ENCODE results near the gene MYO7A.

Gene MYO7A

GRCh38 chr11:77206264-77207018, 78.4 kb downstream of the MYO7A start:
- no peak overlapping the region for H2AFZ ChIP-seq (ENCODE audit: low read length)
- H4K20me1 ChIP-seq (ENCODE audit: insufficient read depth, low read length) = no peaks in the 10 kb centered on the region
- no peak overlapping the region for H3K9ac ChIP-seq (ENCODE audit: low read length)
- H3K9me3 ChIP-seq (ENCODE audit: low read length) = no peaks in the 10 kb centered on the region
- H3K27me3 ChIP-seq (ENCODE audit: insufficient read depth, low read length) = no peaks in the 10 kb centered on the region
- no peaks in the 10 kb centered on the region for H3K36me3 ChIP-seq (ENCODE audit: insufficient read depth, low read length)
- no peak overlapping the region for H3K4me3 ChIP-seq (ENCODE audit: low read depth, low read length, poor library complexity, severe bottlenecking)
- no peak overlapping the region for H3K27ac ChIP-seq (ENCODE audit: low read depth, low read length, poor library complexity, severe bottlenecking)
- no peaks in the 10 kb centered on the region for H3K4me1 ChIP-seq (ENCODE audit: insufficient read depth, low read length, severe bottlenecking)
- H3K9me2 ChIP-seq (ENCODE audit: low read depth, low read length) = no peaks in the 10 kb centered on the region
- no peaks in the 10 kb centered on the region for H3F3A ChIP-seq (ENCODE audit: insufficient read depth, low read length)
- TF ChIP-seq EZH2 (IDR thresholded peaks at IDR 0.05; ENCODE audit: borderline replicate concordance, low read length) (no peak), CTCF (IDR thresholded peaks at IDR 0.05; ENCODE audit: low read length) (no peak)
- H3K79me2 ChIP-seq (ENCODE audit: insufficient read depth, low read length) = no peaks in the 10 kb centered on the region
- no peak overlapping the region for H3K4me2 ChIP-seq (ENCODE audit: low read length)

- Histone ChIP-seq H3K27me3 (ENCODE audit: insufficient read depth, low read length) (no peaks in the 10 kb centered on the region), H3K9me3 (ENCODE audit: low read length) (no peaks in the 10 kb centered on the region), H2AFZ (ENCODE audit: low read length) (no peak overlapping the region), H3K4me3 (ENCODE audit: low read depth, low read length, poor library complexity, severe bottlenecking) (no peak overlapping the region), H4K20me1 (ENCODE audit: insufficient read depth, low read length) (no peaks in the 10 kb centered on the region), H3K9me2 (ENCODE audit: low read depth, low read length) (no peaks in the 10 kb centered on the region), H3K4me2 (ENCODE audit: low read length) (no peak overlapping the region), H3K4me1 (ENCODE audit: insufficient read depth, low read length, severe bottlenecking) (no peaks in the 10 kb centered on the region), H3F3A (ENCODE audit: insufficient read depth, low read length) (no peaks in the 10 kb centered on the region), H3K27ac (ENCODE audit: low read depth, low read length, poor library complexity, severe bottlenecking) (no peak overlapping the region), H3K9ac (ENCODE audit: low read length) (no peak overlapping the region), H3K79me2 (ENCODE audit: insufficient read depth, low read length) (no peaks in the 10 kb centered on the region), H3K36me3 (ENCODE audit: insufficient read depth, low read length) (no peaks in the 10 kb centered on the region)
- TF ChIP-seq CTCF (IDR thresholded peaks at IDR 0.05; ENCODE audit: low read length) = no peak
- no peak for TF ChIP-seq EZH2 (IDR thresholded peaks at IDR 0.05; ENCODE audit: borderline replicate concordance, low read length)
Observed at GRCh38 chr11:77207019-77207485, 79.0 kb downstream of the MYO7A start.

DNA sequence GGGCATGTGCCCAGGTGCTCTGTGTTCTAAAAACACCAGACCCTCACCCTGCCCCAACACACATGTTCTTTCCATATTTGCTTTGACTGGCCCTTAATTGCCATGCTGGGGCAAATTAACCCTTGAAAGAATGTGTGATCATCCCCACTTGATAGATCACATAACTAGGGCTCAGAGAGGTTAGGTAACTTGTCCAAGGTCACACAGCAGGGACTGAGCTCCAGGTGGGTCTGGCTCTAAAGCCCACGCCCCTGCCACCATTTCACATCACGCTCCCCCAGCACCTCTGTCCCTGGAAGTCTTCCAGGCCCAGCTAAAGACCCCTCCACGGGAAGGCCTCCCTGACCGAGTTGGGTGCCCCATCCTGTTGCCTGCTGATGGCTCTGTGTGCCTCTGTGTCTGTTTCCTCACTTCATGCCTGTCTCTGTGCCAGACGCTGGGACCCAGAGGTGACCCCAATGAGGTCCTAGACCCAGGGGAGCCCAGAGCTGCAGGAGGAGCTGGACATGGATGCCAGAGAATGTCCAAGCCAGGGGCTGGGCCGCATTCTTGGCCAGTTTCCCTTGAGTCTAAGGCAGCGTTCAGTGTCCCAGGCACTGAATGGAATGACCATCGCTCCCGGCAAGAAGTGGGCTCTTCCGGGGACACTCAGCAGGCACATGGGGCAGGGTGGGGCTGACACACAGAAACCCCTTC, 79.7 kb downstream of the MYO7A start:
- Histone ChIP-seq H3K27me3 (ENCODE audit: insufficient read depth, low read length) (no peaks in the 10 kb centered on the region), H2AFZ (ENCODE audit: low read length) (no peak overlapping the region), H3K4me2 (ENCODE audit: low read length) (no peak overlapping the region), H3K9ac (ENCODE audit: low read length) (no peak overlapping the region), H3K79me2 (ENCODE audit: insufficient read depth, low read length) (no peaks in the 10 kb centered on the region), H3K27ac (ENCODE audit: low read depth, low read length, poor library complexity, severe bottlenecking) (no peak overlapping the region), H4K20me1 (ENCODE audit: insufficient read depth, low read length) (no peaks in the 10 kb centered on the region), H3K36me3 (ENCODE audit: insufficient read depth, low read length) (no peaks in the 10 kb centered on the region), H3K4me1 (ENCODE audit: insufficient read depth, low read length, severe bottlenecking) (no peaks in the 10 kb centered on the region), H3F3A (ENCODE audit: insufficient read depth, low read length) (no peaks in the 10 kb centered on the region), H3K9me2 (ENCODE audit: low read depth, low read length) (no peaks in the 10 kb centered on the region), H3K9me3 (ENCODE audit: low read length) (no peaks in the 10 kb centered on the region), H3K4me3 (ENCODE audit: low read depth, low read length, poor library complexity, severe bottlenecking) (no peak overlapping the region)
- TF ChIP-seq EZH2 (IDR thresholded peaks at IDR 0.05; ENCODE audit: borderline replicate concordance, low read length) = no peak
- no peak for TF ChIP-seq CTCF (IDR thresholded peaks at IDR 0.05; ENCODE audit: low read length)

Data from OCI-LY1 (cell line).